ENCODE measurements around the gene SPP1.

The SPP1 gene

GRCh38 chr4:87950493-87950892 lies 25.0 kb upstream of the SPP1 start:
- Histone ChIP-seq H3K27me3 (ENCODE audit: control insufficient read depth in 5 of 5, insufficient read depth in 4 of 5, low read length in 5 of 5) (no peaks in the 10 kb centered on the region), H3K9me3 (ENCODE audit: control insufficient read depth in 5 of 5, low read length in 5 of 5) (no peaks in the 10 kb centered on the region), H3K36me3 (ENCODE audit: control insufficient read depth in 5 of 5, insufficient read depth in 5 of 5, low read length in 5 of 5) (no peaks in the 10 kb centered on the region), H3K4me3 (ENCODE audit: low read depth in 1 of 5, low read length in 5 of 5) (no peak overlapping the region), H3K4me1 (ENCODE audit: control insufficient read depth in 5 of 5, insufficient read depth in 5 of 5, low read length in 5 of 5) (peaks cover 0 to 19% (median 0%) of the 10 kb centered on the region in 5 donors), H3K9ac (ENCODE audit: low read length in 5 of 5) (no peak overlapping the region), H3K27ac (ENCODE audit: low read depth, low read length) (no peak overlapping the region)

DNA sequence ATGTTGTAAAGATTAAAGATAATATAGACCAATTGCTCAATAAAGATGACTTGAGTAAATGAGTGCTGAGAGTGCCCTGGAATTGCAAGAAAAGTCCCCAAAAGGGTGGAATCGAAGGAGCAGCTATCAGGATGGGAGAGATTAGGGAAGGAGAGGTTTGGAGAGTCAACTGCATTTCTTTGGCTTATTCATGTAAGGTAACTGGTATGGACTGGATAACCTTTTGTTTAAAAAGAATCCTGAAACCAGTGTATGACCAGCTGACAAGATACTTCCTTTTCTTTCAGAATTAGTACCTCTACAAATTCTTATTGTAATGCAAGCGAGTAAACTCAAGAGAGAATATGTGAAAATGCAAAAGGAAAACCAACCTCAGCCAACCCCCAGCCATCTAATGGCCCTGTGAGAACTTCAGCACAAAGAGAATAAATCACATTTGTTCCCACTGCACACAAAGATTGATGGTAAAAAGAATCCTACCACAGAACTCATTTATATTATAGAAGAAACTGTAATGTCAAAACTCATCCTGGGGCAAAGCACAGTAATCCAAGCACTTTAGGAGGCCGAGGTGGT lies 24.5 kb upstream of the SPP1 start:
- Histone ChIP-seq H3K27me3 (ENCODE audit: control insufficient read depth in 5 of 5, insufficient read depth in 4 of 5, low read length in 5 of 5) (no peaks in the 10 kb centered on the region), H3K4me1 (ENCODE audit: control insufficient read depth in 5 of 5, insufficient read depth in 5 of 5, low read length in 5 of 5) (peaks cover 0 to 14% (median 0%) of the 10 kb centered on the region in 5 donors), H3K36me3 (ENCODE audit: control insufficient read depth in 5 of 5, insufficient read depth in 5 of 5, low read length in 5 of 5) (no peaks in the 10 kb centered on the region), H3K9ac (ENCODE audit: low read length in 5 of 5) (no peak overlapping the region), H3K4me3 (ENCODE audit: low read depth in 1 of 5, low read length in 5 of 5) (no peak overlapping the region), H3K9me3 (ENCODE audit: control insufficient read depth in 5 of 5, low read length in 5 of 5) (no peaks in the 10 kb centered on the region), H3K27ac (ENCODE audit: low read depth, low read length) (no peak overlapping the region)

- Histone ChIP-seq H3K4me3 (ENCODE audit: low read depth in 1 of 5, low read length in 5 of 5) (no peak overlapping the region), H3K27me3 (ENCODE audit: control insufficient read depth in 5 of 5, insufficient read depth in 4 of 5, low read length in 5 of 5) (no peaks in the 10 kb centered on the region), H3K4me1 (ENCODE audit: control insufficient read depth in 5 of 5, insufficient read depth in 5 of 5, low read length in 5 of 5) (peaks cover 0 to 9% (median 0%) of the 10 kb centered on the region in 5 donors), H3K9ac (ENCODE audit: low read length in 5 of 5) (no peak overlapping the region), H3K36me3 (ENCODE audit: control insufficient read depth in 5 of 5, insufficient read depth in 5 of 5, low read length in 5 of 5) (no peaks in the 10 kb centered on the region), H3K9me3 (ENCODE audit: control insufficient read depth in 5 of 5, low read length in 5 of 5) (no peaks in the 10 kb centered on the region), H3K27ac (ENCODE audit: low read depth, low read length) (no peak overlapping the region)
Observed at GRCh38 chr4:87953826-87954225, 21.7 kb upstream of the SPP1 start.

DNA sequence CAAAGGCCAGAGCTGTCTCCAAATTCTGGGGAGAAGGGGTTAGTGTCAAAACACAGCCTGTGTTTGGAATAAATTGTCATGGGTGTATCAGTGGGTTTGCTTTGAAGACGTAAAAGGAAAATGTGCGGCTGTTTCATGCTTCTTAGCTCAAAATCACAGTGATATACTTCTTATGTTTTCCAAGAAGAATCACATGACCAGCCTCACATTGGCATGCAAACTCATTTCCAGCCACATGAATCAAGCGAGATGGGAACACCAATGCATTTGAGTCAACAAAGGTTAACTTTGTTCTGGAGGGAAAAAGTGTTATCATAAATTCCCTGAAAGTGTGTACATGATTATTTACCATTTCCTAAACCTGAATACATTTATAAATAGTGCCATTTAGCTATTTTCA lies 19.0 kb upstream of the SPP1 start:
- no peaks in the 10 kb centered on the region for H3K36me3 ChIP-seq (ENCODE audit: control insufficient read depth in 5 of 5, insufficient read depth in 5 of 5, low read length in 5 of 5)
- no peak overlapping the region for H3K9ac ChIP-seq (ENCODE audit: low read length in 5 of 5)
- H3K9me3 ChIP-seq (ENCODE audit: control insufficient read depth in 5 of 5, low read length in 5 of 5): no peaks in the 10 kb centered on the region
- H3K4me1 ChIP-seq (ENCODE audit: control insufficient read depth in 5 of 5, insufficient read depth in 5 of 5, low read length in 5 of 5): no peaks in the 10 kb centered on the region
- no peak overlapping the region for H3K4me3 ChIP-seq (ENCODE audit: low read depth in 1 of 5, low read length in 5 of 5)
- no peak overlapping the region for H3K27ac ChIP-seq (ENCODE audit: low read depth, low read length)
- H3K27me3 ChIP-seq (ENCODE audit: control insufficient read depth in 5 of 5, insufficient read depth in 4 of 5, low read length in 5 of 5): no peaks in the 10 kb centered on the region

DNA sequence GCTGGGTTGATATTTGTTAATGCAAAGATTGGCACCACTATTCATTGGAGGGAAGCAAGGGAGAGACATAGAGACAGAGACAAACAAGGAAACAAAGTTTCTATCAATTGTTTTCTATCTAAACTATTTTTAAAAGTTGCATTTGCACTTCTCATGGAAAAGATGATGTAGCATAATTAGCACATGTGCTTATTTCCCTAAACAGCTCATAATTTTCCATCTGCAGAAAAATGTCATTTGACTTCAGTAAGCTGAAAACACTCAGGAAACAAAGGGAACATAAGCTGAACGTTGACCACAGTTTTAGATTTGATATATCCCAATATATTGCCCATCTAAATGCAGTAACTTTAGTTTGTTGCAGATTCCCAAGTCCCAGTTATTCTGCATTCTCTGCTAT lies 18.5 kb upstream of the SPP1 start:
- H3K4me1 ChIP-seq (ENCODE audit: control insufficient read depth in 5 of 5, insufficient read depth in 5 of 5, low read length in 5 of 5): no peaks in the 10 kb centered on the region
- no peak overlapping the region for H3K9ac ChIP-seq (ENCODE audit: low read length in 5 of 5)
- H3K27me3 ChIP-seq (ENCODE audit: control insufficient read depth in 5 of 5, insufficient read depth in 4 of 5, low read length in 5 of 5): no peaks in the 10 kb centered on the region

GRCh38 chr4:87961993-87962392 lies 13.5 kb upstream of the SPP1 start:
- H3K36me3 ChIP-seq (ENCODE audit: control insufficient read depth in 5 of 5, insufficient read depth in 5 of 5, low read length in 5 of 5): no peaks in the 10 kb centered on the region
- no peak overlapping the region for H3K27ac ChIP-seq (ENCODE audit: low read depth, low read length)
- H3K4me1 ChIP-seq (ENCODE audit: control insufficient read depth in 5 of 5, insufficient read depth in 5 of 5, low read length in 5 of 5): no peaks in the 10 kb centered on the region
- no peaks in the 10 kb centered on the region for H3K27me3 ChIP-seq (ENCODE audit: control insufficient read depth in 5 of 5, insufficient read depth in 4 of 5, low read length in 5 of 5)
- no peaks in the 10 kb centered on the region for H3K9me3 ChIP-seq (ENCODE audit: control insufficient read depth in 5 of 5, low read length in 5 of 5)
- no peak overlapping the region for H3K9ac ChIP-seq (ENCODE audit: low read length in 5 of 5)
- no peak overlapping the region for H3K4me3 ChIP-seq (ENCODE audit: low read depth in 1 of 5, low read length in 5 of 5)

More for the DNA sequence above, 18.5 kb upstream of the SPP1 start:
- Histone ChIP-seq H3K27ac (ENCODE audit: low read depth, low read length) (no peak overlapping the region), H3K4me3 (ENCODE audit: low read depth in 1 of 5, low read length in 5 of 5) (no peak overlapping the region), H3K36me3 (ENCODE audit: control insufficient read depth in 5 of 5, insufficient read depth in 5 of 5, low read length in 5 of 5) (no peaks in the 10 kb centered on the region), H3K9me3 (ENCODE audit: control insufficient read depth in 5 of 5, low read length in 5 of 5) (no peaks in the 10 kb centered on the region)

DNA sequence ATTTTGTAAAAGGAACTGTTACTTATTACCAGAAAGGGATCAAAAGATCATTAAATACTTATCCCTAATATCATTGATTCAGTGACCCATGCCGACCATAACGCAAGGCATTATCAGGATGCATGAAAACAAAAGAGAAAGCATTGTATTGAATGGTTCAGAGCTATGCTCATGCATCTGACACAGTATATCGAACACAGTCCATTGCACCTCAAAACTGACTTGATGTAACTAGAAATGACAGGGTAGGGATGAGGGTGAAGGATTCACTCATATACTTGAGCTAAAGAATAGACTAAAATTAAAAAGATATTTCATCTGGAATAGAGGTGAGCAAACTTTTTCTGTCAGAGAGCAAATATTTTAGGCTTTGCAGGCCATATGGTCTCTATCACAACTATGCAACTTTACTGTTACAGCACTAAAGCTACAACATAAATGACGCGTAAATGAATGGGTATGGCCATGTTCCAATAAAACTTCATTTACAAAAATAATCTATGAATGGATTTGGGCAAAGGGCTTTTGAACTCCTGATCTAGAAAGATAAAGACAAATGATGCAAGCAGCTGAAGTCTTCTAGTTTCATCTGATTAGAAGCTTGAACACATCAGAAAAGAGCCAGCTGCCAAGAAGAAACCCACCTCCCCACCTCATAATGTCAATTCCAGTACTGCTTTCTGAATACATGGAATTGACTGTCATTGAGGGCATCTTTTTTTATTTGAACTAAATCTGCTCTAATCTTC lies 12.9 kb upstream of the SPP1 start:
- no peaks in the 10 kb centered on the region for H3K27me3 ChIP-seq (ENCODE audit: control insufficient read depth in 5 of 5, insufficient read depth in 4 of 5, low read length in 5 of 5)
- H3K36me3 ChIP-seq (ENCODE audit: control insufficient read depth in 5 of 5, insufficient read depth in 5 of 5, low read length in 5 of 5): no peaks in the 10 kb centered on the region
- no peak overlapping the region for H3K27ac ChIP-seq (ENCODE audit: low read depth, low read length)
- H3K4me1 ChIP-seq (ENCODE audit: control insufficient read depth in 5 of 5, insufficient read depth in 5 of 5, low read length in 5 of 5): no peaks in the 10 kb centered on the region
- H3K9ac ChIP-seq (ENCODE audit: low read length in 5 of 5): no peak overlapping the region
- no peak overlapping the region for H3K4me3 ChIP-seq (ENCODE audit: low read depth in 1 of 5, low read length in 5 of 5)
- no peaks in the 10 kb centered on the region for H3K9me3 ChIP-seq (ENCODE audit: control insufficient read depth in 5 of 5, low read length in 5 of 5)

DNA sequence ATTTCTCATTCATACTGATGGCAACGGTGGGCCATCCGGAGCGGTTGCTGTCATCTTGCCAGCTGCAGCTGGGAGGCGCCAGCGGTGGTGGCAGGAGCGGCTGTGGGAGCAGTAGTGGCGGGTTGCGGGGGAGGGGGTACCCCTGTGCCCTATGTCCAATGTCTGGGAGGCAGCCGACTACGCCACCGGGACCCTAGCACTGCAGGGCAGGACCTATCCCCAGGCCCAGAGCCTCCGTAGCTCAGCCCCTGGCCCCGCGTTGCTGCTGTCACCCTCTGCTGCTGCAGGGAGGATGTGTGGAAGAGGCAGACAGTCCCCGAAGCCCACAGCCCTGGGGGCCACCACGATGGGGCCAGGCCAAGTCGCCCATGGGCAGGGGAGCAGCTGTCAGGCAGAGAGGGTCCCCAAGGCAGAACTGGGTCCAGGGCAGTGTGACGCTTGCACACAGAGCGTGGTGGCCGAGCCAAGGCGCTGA lies 10.0 kb upstream of the SPP1 start:
- H3K4me3 ChIP-seq (ENCODE audit: low read depth in 1 of 5, low read length in 5 of 5): no peak overlapping the region
- no peak overlapping the region for H3K9ac ChIP-seq (ENCODE audit: low read length in 5 of 5)
- no peak overlapping the region for H3K27ac ChIP-seq (ENCODE audit: low read depth, low read length)
- no peaks in the 10 kb centered on the region for H3K9me3 ChIP-seq (ENCODE audit: control insufficient read depth in 5 of 5, low read length in 5 of 5)
- no peaks in the 10 kb centered on the region for H3K36me3 ChIP-seq (ENCODE audit: control insufficient read depth in 5 of 5, insufficient read depth in 5 of 5, low read length in 5 of 5)
- no peaks in the 10 kb centered on the region for H3K27me3 ChIP-seq (ENCODE audit: control insufficient read depth in 5 of 5, insufficient read depth in 4 of 5, low read length in 5 of 5)
- no peaks in the 10 kb centered on the region for H3K4me1 ChIP-seq (ENCODE audit: control insufficient read depth in 5 of 5, insufficient read depth in 5 of 5, low read length in 5 of 5)

- H3K9me3 ChIP-seq (ENCODE audit: control insufficient read depth in 5 of 5, low read length in 5 of 5): no peaks in the 10 kb centered on the region
- no peak overlapping the region for H3K9ac ChIP-seq (ENCODE audit: low read length in 5 of 5)
- no peaks in the 10 kb centered on the region for H3K27me3 ChIP-seq (ENCODE audit: control insufficient read depth in 5 of 5, insufficient read depth in 4 of 5, low read length in 5 of 5)
- no peak overlapping the region for H3K27ac ChIP-seq (ENCODE audit: low read depth, low read length)
- no peaks in the 10 kb centered on the region for H3K36me3 ChIP-seq (ENCODE audit: control insufficient read depth in 5 of 5, insufficient read depth in 5 of 5, low read length in 5 of 5)
- no peak overlapping the region for H3K4me3 ChIP-seq (ENCODE audit: low read depth in 1 of 5, low read length in 5 of 5)
- H3K4me1 ChIP-seq (ENCODE audit: control insufficient read depth in 5 of 5, insufficient read depth in 5 of 5, low read length in 5 of 5): no peaks in the 10 kb centered on the region
Observed at GRCh38 chr4:87966095-87966496, 9.4 kb upstream of the SPP1 start.

- Histone ChIP-seq H3K9me3 (ENCODE audit: control insufficient read depth in 5 of 5, low read length in 5 of 5) (no peaks in the 10 kb centered on the region), H3K27ac (ENCODE audit: low read depth, low read length) (no peak overlapping the region), H3K36me3 (ENCODE audit: control insufficient read depth in 5 of 5, insufficient read depth in 5 of 5, low read length in 5 of 5) (no peaks in the 10 kb centered on the region), H3K4me1 (ENCODE audit: control insufficient read depth in 5 of 5, insufficient read depth in 5 of 5, low read length in 5 of 5) (no peaks in the 10 kb centered on the region), H3K9ac (ENCODE audit: low read length in 5 of 5) (no peak overlapping the region), H3K4me3 (ENCODE audit: low read depth in 1 of 5, low read length in 5 of 5) (no peak overlapping the region), H3K27me3 (ENCODE audit: control insufficient read depth in 5 of 5, insufficient read depth in 4 of 5, low read length in 5 of 5) (no peaks in the 10 kb centered on the region)
Observed at GRCh38 chr4:87967193-87967592, 8.3 kb upstream of the SPP1 start.
